ENCODE measurements around the gene ZFAND3. TPM values are rescaled to one million over a fixed set of nuclear protein-coding genes. Genes with fewer than 3 reads are reported as not detected.

Gene ZFAND3
- total and polyA plus RNA-seq, 2 experiments from 2014 or later = 16.9 to 28.2 TPM

DNA sequence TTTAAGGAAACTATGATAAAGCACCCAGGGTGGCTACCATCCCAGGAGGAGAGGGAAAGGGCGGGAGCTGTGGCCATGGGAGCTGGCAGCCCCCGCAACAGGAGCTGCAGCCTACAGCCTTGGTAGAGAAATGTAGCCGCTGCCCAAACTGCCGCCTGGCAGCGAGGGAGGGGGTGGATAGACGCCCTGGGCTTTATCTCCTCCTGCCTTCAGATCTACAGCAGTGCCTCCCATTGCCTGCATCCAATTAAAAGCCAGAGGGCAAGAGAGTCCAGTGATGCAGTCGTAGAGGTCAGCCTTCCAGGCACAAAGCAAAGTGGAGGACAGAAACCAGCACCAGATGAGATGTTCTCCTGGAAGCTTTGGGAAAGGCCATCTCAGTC, 35.0 kb upstream of the ZFAND3 start (continued):
- TF ChIP-seq, protein P1, sequence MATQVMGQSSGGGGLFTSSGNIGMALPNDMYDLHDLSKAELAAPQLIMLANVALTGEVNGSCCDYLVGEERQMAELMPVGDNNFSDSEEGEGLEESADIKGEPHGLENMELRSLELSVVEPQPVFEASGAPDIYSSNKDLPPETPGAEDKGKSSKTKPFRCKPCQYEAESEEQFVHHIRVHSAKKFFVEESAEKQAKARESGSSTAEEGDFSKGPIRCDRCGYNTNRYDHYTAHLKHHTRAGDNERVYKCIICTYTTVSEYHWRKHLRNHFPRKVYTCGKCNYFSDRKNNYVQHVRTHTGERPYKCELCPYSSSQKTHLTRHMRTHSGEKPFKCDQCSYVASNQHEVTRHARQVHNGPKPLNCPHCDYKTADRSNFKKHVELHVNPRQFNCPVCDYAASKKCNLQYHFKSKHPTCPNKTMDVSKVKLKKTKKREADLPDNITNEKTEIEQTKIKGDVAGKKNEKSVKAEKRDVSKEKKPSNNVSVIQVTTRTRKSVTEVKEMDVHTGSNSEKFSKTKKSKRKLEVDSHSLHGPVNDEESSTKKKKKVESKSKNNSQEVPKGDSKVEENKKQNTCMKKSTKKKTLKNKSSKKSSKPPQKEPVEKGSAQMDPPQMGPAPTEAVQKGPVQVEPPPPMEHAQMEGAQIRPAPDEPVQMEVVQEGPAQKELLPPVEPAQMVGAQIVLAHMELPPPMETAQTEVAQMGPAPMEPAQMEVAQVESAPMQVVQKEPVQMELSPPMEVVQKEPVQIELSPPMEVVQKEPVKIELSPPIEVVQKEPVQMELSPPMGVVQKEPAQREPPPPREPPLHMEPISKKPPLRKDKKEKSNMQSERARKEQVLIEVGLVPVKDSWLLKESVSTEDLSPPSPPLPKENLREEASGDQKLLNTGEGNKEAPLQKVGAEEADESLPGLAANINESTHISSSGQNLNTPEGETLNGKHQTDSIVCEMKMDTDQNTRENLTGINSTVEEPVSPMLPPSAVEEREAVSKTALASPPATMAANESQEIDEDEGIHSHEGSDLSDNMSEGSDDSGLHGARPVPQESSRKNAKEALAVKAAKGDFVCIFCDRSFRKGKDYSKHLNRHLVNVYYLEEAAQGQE (IDR thresholded peaks at IDR 0.05; ENCODE audit: unreplicated experiment) = no peak
- TF ChIP-seq, protein P2, sequence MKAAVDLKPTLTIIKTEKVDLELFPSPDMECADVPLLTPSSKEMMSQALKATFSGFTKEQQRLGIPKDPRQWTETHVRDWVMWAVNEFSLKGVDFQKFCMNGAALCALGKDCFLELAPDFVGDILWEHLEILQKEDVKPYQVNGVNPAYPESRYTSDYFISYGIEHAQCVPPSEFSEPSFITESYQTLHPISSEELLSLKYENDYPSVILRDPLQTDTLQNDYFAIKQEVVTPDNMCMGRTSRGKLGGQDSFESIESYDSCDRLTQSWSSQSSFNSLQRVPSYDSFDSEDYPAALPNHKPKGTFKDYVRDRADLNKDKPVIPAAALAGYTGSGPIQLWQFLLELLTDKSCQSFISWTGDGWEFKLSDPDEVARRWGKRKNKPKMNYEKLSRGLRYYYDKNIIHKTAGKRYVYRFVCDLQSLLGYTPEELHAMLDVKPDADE (IDR thresholded peaks at IDR 0.05) = no peak
- TF ChIP-seq EZH2 (IDR thresholded peaks at IDR 0.05; ENCODE audit: low read depth, unreplicated experiment) = no peak

DNA sequence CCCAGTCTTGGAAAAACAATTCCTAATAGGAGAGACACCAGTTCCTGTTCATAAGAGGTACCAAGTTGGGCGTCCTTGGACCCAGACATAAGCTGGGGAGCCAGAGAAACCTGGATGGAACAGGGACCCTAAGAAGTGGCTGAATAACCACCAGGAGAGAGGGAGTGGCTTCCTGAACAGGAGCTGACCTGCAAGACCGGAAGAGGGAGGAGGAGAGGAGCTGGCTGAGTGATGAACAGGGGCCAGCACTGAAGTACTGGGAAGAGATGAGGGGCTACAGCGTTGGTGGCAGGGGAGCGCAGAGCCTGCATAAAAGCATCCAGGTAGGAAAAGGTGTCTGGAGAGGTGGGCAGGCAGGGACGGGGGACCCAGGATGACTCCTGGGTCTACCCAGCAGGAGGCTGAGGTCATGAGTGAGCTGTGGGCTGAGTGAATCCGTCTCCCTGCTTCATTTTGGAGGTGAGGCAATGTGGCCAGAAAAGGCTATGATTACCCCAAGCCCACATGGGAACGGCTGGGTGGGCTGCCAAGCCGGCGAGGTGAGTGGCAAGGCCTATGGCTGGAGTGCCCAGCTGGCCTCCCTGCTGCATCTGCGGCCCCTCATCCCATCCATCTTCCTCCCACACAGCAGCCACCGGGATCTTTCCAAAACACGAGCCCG, 34.4 kb upstream of the ZFAND3 start:
- peaks cover 34% of the 10 kb centered on the region for H3K4me1 ChIP-seq (ENCODE audit: insufficient read depth)
- H4K20me1 ChIP-seq (replicated peaks; ENCODE audit: insufficient read depth) = no peaks in the 10 kb centered on the region
- Mint-ChIP-seq H3K9me3 (no peaks in the 10 kb centered on the region), H3K4me3 (peak overlapping the region; percentile 82), H3K27me3 (ENCODE audit: insufficient read depth, low read depth, poor library complexity) (peaks cover 26% of the 10 kb centered on the region), H3K27ac (no peak overlapping the region), H3K36me3 (ENCODE audit: low read depth) (no peaks in the 10 kb centered on the region), H3K4me1 (peaks cover 41% of the 10 kb centered on the region)
- ATAC-seq (peak; percentile 22), DNase-seq (ENCODE audit: low spot score) (peak; percentile 63)
- peaks cover 27% of the 10 kb centered on the region for H3K27me3 ChIP-seq (ENCODE audit: insufficient read depth)
- H3F3A ChIP-seq (replicated peaks; ENCODE audit: low read depth) = 0 out of 2 replicates have a peak, but pooled peaks cover 5% of the 10 kb centered on the region
- H2AFZ ChIP-seq = peak overlapping the region; percentile 100
- H3K27ac ChIP-seq (ENCODE audit: low read depth) = no peak overlapping the region
- no peaks in the 10 kb centered on the region for H3K79me2 ChIP-seq (replicated peaks; ENCODE audit: insufficient read depth)
- peak overlapping the region; percentile 94 for H3K4me3 ChIP-seq
- H3K9me2 ChIP-seq (ENCODE audit: insufficient read depth) = no peaks in the 10 kb centered on the region
- H3K36me3 ChIP-seq (ENCODE audit: insufficient read depth) = no peaks in the 10 kb centered on the region
- H3K4me2 ChIP-seq = peak overlapping the region; percentile 100
- TF ChIP-seq EZH2phosphoT487 (IDR thresholded peaks at IDR 0.05; ENCODE audit: unreplicated experiment) (no peak), ZNF331 (CRISPR knock-in tag; IDR thresholded peaks at IDR 0.05; ENCODE audit: low read depth) (no peak), ZNF114 (CRISPR knock-in tag; IDR thresholded peaks at IDR 0.05) (no peak), NANOG (IDR thresholded peaks at IDR 0.05; ENCODE audit: borderline replicate concordance) (no peak), CREB1 (CRISPR knock-in tag; IDR thresholded peaks at IDR 0.05; ENCODE audit: low read depth) (no peak), EZH2 (IDR thresholded peaks at IDR 0.05; ENCODE audit: low read depth, unreplicated experiment) (no peak), POLR2AphosphoS5 (IDR thresholded peaks at IDR 0.05; ENCODE audit: low read depth) (no peak), JUNB (IDR thresholded peaks at IDR 0.05; ENCODE audit: unreplicated experiment) (no peak), STAT1 (IDR thresholded peaks at IDR 0.05; ENCODE audit: unreplicated experiment) (no peak)
- TF ChIP-seq, protein P3, sequence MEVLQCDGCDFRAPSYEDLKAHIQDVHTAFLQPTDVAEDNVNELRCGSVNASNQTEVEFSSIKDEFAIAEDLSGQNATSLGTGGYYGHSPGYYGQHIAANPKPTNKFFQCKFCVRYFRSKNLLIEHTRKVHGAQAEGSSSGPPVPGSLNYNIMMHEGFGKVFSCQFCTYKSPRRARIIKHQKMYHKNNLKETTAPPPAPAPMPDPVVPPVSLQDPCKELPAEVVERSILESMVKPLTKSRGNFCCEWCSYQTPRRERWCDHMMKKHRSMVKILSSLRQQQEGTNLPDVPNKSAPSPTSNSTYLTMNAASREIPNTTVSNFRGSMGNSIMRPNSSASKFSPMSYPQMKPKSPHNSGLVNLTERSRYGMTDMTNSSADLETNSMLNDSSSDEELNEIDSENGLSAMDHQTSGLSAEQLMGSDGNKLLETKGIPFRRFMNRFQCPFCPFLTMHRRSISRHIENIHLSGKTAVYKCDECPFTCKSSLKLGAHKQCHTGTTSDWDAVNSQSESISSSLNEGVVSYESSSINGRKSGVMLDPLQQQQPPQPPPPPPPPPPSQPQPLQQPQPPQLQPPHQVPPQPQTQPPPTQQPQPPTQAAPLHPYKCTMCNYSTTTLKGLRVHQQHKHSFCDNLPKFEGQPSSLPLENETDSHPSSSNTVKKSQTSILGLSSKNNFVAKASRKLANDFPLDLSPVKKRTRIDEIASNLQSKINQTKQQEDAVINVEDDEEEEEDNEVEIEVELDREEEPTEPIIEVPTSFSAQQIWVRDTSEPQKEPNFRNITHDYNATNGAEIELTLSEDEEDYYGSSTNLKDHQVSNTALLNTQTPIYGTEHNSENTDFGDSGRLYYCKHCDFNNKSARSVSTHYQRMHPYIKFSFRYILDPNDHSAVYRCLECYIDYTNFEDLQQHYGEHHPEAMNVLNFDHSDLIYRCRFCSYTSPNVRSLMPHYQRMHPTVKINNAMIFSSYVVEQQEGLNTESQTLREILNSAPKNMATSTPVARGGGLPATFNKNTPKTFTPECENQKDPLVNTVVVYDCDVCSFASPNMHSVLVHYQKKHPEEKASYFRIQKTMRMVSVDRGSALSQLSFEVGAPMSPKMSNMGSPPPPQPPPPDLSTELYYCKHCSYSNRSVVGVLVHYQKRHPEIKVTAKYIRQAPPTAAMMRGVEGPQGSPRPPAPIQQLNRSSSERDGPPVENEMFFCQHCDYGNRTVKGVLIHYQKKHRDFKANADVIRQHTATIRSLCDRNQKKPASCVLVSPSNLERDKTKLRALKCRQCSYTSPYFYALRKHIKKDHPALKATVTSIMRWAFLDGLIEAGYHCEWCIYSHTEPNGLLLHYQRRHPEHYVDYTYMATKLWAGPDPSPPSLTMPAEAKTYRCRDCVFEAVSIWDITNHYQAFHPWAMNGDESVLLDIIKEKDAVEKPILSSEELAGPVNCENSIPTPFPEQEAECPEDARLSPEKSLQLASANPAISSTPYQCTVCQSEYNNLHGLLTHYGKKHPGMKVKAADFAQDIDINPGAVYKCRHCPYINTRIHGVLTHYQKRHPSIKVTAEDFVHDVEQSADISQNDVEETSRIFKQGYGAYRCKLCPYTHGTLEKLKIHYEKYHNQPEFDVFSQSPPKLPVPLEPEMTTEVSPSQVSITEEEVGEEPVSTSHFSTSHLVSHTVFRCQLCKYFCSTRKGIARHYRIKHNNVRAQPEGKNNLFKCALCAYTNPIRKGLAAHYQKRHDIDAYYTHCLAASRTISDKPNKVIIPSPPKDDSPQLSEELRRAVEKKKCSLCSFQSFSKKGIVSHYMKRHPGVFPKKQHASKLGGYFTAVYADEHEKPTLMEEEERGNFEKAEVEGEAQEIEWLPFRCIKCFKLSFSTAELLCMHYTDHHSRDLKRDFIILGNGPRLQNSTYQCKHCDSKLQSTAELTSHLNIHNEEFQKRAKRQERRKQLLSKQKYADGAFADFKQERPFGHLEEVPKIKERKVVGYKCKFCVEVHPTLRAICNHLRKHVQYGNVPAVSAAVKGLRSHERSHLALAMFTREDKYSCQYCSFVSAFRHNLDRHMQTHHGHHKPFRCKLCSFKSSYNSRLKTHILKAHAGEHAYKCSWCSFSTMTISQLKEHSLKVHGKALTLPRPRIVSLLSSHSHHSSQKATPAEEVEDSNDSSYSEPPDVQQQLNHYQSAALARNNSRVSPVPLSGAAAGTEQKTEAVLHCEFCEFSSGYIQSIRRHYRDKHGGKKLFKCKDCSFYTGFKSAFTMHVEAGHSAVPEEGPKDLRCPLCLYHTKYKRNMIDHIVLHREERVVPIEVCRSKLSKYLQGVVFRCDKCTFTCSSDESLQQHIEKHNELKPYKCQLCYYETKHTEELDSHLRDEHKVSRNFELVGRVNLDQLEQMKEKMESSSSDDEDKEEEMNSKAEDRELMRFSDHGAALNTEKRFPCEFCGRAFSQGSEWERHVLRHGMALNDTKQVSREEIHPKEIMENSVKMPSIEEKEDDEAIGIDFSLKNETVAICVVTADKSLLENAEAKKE (CRISPR knock-in tag; IDR thresholded peaks at IDR 0.05) = no peak

Data from GM23338 (cell line).